ENCODE data around the gene UBE4A. TPM values are rescaled to one million over a fixed set of nuclear protein-coding genes. Genes with fewer than 3 reads are reported as not detected.

The UBE4A gene
- total and polyA plus RNA-seq, 2 of the 4 experiments (the other 2 are of a cell fraction), result 15.2 to 69.7 TPM

DNA sequence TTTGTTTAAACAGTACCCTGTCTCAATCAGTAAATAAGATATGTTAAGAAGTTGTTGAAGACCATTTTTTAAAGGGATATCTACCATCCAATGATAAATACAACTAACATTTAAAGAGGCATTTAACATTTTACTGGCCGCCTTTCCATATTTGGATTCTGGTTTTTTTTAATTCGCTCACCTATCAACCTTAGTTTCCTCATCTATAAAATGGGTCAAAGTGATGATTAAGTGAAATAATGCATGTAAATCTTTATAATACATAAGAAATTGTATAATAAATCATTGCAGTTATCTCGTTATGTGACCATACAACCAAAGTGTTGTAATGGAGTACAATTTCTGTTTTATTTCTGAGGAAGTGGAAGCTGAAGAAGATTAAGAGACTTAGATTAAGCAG, 24.3 kb downstream of the UBE4A start:
- H2BK120ac ChIP-seq (ENCODE audit: low read depth, low read length), result no peak overlapping the region
- H3K4me1 ChIP-seq (ENCODE audit: control insufficient read depth, insufficient read depth, low read length), result no peaks in the 10 kb centered on the region
- no peak overlapping the region for H3K27ac ChIP-seq (ENCODE audit: insufficient read depth, low read length)
- no peak overlapping the region for H3K14ac ChIP-seq (replicated peaks; ENCODE audit: low read depth, low read length)
- no peak overlapping the region for H2AFZ ChIP-seq (replicated peaks; ENCODE audit: low read length, poor library complexity)
- ChIA-PET CTCF (no interaction called here), POLR2A (ENCODE audit: unreplicated experiment) (no interaction called here)
- no peak overlapping the region for H2BK5ac ChIP-seq (ENCODE audit: low read depth, low read length, poor library complexity, severe bottlenecking)
- no peak overlapping the region for H3K18ac ChIP-seq (ENCODE audit: low read depth, low read length)
- no peak overlapping the region for H3K56ac ChIP-seq (ENCODE audit: extremely low read depth, insufficient read depth, low read length)
- H3K36me3 ChIP-seq (ENCODE audit: control insufficient read depth, insufficient read depth, low read length), result peaks cover 48% of the 10 kb centered on the region
- H3K4me3 ChIP-seq (ENCODE audit: insufficient read depth, low read depth, low read length), result no peak overlapping the region
- no peak overlapping the region for H3K9ac ChIP-seq (ENCODE audit: low read depth, low read length)
- H2BK20ac ChIP-seq (ENCODE audit: low read depth, low read length), result no peak overlapping the region
- no peak overlapping the region for H4K8ac ChIP-seq (ENCODE audit: low read depth in 2 of 2, low read length in 2 of 2)
- no peak overlapping the region for H2AK9ac ChIP-seq (replicated peaks; ENCODE audit: low read depth, low read length, poor library complexity)
- DNase-seq, result no peak
- H4K20me1 ChIP-seq (ENCODE audit: insufficient read depth, low read length), result no peaks in the 10 kb centered on the region
- dilution Hi-C loops (cut with HindIII; ENCODE audit: low sequenced_read_pairs, unreplicated experiment) (no loop called here), intact Hi-C loops (cut with micrococcal nuclease) (no loop called here), in situ Hi-C loops (cut with MboI; ENCODE audit: low sequenced_read_pairs) (no loop called here)
- H4K91ac ChIP-seq (ENCODE audit: insufficient read depth, low read depth, low read length), result no peak overlapping the region
- H2AK5ac ChIP-seq (ENCODE audit: low read depth, low read length), result no peak overlapping the region
- BruUV-seq (replicated peaks), result no TSS peak
- H2BK15ac ChIP-seq (ENCODE audit: low read depth, low read length), result no peak overlapping the region
- no peaks in the 10 kb centered on the region for H3K27me3 ChIP-seq (ENCODE audit: control insufficient read depth, insufficient read depth, low read length)
- H4K5ac ChIP-seq (ENCODE audit: low read depth, low read length), result no peak overlapping the region
- no peak for ATAC-seq (ENCODE audit: low read depth)
- H3K23ac ChIP-seq (ENCODE audit: low read depth, low read length), result no peak overlapping the region
- H3K9me1 ChIP-seq (ENCODE audit: insufficient read depth, low read length), result no peaks in the 10 kb centered on the region
- TF ChIP-seq, protein P1, sequence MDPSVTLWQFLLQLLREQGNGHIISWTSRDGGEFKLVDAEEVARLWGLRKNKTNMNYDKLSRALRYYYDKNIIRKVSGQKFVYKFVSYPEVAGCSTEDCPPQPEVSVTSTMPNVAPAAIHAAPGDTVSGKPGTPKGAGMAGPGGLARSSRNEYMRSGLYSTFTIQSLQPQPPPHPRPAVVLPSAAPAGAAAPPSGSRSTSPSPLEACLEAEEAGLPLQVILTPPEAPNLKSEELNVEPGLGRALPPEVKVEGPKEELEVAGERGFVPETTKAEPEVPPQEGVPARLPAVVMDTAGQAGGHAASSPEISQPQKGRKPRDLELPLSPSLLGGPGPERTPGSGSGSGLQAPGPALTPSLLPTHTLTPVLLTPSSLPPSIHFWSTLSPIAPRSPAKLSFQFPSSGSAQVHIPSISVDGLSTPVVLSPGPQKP (IDR thresholded peaks at IDR 0.05; ENCODE audit: borderline replicate concordance, low read depth, low read length), result no peak
- TF ChIP-seq MAFK (IDR thresholded peaks at IDR 0.05; ENCODE audit: low read depth, low read length), result no peak
- no peak for TF ChIP-seq MAZ (IDR thresholded peaks at IDR 0.05; ENCODE audit: borderline replicate concordance, low read depth, low read length)
- no peak for TF ChIP-seq CHD1 (IDR thresholded peaks at IDR 0.05; ENCODE audit: low read depth, low read length)
- no peak for TF ChIP-seq CEBPB (IDR thresholded peaks at IDR 0.05; ENCODE audit: low read depth, low read length)
- no peak for TF ChIP-seq MXI1 (IDR thresholded peaks at IDR 0.05; ENCODE audit: borderline replicate concordance, low read depth, low read length)
- TF ChIP-seq CTCF (conservative IDR thresholded peaks at IDR 0.05; ENCODE audit: low read depth, low read length), result no peak
- TF ChIP-seq FOS (IDR thresholded peaks at IDR 0.05; ENCODE audit: low read depth, low read length), result no peak
- TF ChIP-seq RAD21 (IDR thresholded peaks at IDR 0.05; ENCODE audit: low read length), result no peak
- no peak for TF ChIP-seq RCOR1 (IDR thresholded peaks at IDR 0.05; ENCODE audit: insufficient replicate concordance, low read length)
- H3K79me1 ChIP-seq (ENCODE audit: low read depth in 1 of 2, low read length in 2 of 2), result no peaks in the 10 kb centered on the region
- WGBS, 2 experiments (ENCODE audit: extremely low coverage in 2 of 2, insufficient read length in 1 of 2), result no CpG with 5 or more reads among the region's 3 CpGs
- no peak overlapping the region for H3K4me2 ChIP-seq (ENCODE audit: low read depth, low read length)
- H3K4ac ChIP-seq (ENCODE audit: low read depth, low read length), result no peak overlapping the region
- H3K9me3 ChIP-seq (ENCODE audit: control insufficient read depth, insufficient read depth, low read length), result no peaks in the 10 kb centered on the region
